ENCODE results near the gene MUC22. TPM values are rescaled to one million over a fixed set of nuclear protein-coding genes. Genes with fewer than 3 reads are reported as not detected.
"Not testable (repeated sequence)": the region's sequence is repeated elsewhere in the genome, so short reads cannot be mapped to it uniquely, and the experiment has no call there.

MUC22 gene
- not detected in 2 replicates for total RNA-seq

DNA sequence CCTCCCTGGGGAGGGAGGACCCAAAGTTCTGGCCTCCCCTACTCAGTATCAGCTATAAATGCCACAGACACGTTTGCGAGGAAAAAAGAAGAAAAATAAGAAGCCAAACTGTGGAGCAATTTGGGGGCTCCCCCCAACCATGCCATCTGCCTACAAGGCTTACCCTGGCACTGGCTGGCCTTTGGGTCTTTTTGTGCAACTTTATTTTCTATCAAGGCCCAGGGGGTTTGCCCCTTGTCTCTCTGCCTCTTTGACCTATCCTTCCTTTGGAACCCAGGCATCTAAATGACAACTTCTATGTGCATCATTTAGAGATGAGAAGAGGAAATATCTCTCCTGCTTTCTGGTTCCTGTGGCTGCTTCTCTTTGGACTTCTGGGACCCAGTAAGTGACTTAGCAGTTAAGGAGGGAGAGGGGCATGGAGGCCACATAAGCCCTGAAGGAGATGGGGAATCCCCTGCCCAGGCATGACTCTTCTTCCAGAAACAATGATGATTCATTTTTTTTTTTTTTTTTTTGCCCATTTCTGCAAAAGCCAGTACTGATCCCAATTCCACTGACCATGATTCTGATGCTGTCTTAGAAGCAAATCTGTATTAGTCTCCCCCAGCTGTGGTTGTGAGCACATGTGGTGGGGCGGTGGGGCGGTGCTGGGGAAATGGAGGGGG, at the start of gene MUC22:
Gene MUC22 (plus strand): TSS at position 82 of the 668 bp plus-strand sequence. CDS start 233 bp downstream, at position 315.
- intact Hi-C loops (cut with micrococcal nuclease) = no loop called here

DNA sequence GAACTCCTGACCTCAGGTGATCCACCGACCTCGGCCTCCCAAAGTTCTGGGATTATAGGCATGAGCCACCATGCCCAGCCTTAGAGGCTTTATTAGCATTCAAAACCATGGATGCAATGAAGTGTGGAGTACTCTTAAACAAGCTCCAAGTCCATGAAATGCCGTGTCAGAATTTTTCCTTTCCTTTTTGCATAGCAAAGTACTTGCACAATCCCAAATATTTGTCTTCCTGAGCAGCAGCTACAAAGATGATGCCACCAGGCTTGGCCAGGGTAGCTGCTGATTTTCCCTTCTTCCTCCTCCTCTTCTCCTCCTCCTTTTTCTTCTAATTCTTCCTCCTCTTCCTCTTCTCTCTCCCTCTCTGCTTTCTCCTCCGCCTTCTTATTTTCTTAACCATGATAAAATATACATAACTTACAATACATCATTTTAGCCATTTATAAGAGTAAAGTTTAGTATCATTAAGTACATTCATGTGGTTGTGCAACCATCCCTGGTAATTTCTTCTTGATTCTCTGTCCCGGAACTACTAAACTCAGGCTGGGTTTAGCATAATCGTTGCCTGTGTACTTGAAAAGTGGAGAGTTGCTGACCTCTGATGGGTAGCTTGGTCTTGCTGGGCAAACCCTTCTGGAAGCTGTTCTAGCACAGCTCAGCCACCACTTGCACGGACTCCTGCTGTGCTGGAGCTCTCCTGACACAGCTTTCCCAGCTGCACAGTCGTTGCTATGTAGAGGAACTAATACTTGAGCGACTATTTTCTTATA, 49.2 kb upstream of the MUC22 start:
- intact Hi-C loops (cut with micrococcal nuclease) = no loop called here

DNA sequence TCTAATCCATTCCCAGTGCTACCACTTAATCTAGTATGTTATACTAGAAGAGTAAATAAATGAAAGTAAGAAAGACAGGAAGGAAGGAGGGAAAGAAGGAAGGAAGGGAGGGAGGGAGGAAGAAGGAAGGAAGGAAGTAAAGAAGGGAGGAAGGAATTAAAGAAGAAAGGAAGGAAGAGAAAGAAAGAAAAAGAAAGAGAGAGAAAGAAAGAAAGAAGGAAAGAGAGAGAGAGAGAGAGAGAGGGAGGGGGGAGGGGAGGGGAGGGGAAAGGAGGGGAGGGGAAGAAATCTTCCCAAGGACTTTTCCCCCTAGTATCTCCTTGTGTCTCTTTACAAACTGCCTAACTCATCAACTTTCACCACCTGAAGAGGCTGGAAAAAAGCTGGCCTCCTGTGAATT, 47.6 kb upstream of the MUC22 start:
- intact Hi-C loops (cut with micrococcal nuclease) = no loop called here

DNA sequence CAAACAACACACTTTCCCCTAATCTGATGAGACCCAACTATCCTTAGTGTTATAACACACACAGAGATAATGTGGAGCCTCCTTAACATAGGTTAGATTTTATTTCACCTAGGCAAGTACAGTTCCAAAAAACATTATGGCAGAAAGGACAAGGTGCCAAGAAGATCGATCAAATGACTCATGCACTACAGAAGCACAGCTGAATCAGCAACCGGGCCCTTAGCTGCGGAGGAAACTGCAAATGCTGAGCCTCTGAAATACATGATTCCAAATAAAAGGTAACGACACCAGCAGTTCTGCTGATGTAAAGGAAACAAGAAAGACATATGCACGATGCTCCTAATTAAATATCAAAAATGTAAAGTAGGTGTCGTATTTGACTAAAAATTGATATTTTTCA, 46.6 kb upstream of the MUC22 start:
- intact Hi-C loops (cut with micrococcal nuclease) = no loop called here

DNA sequence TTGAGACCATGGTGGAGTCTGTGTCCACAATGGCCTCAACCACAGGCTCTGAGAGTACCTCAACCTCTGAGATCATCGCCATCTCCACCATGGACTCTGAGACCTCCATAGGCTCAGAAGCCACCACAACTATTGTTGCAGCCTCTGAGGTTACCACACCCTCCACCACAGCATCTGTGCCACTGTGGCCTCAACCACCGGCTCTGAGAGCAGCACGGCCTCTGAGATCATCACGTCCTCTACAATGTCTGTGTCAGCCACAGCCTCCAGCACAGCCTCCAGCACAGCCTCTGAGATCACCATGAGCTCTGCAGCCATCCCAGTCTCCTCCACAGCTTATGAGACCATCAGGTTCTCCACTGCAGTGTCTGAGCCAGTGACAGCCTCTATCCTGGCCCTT, 46.2 kb upstream of the MUC22 start:
- intact Hi-C loops (cut with micrococcal nuclease) = no loop called here

DNA sequence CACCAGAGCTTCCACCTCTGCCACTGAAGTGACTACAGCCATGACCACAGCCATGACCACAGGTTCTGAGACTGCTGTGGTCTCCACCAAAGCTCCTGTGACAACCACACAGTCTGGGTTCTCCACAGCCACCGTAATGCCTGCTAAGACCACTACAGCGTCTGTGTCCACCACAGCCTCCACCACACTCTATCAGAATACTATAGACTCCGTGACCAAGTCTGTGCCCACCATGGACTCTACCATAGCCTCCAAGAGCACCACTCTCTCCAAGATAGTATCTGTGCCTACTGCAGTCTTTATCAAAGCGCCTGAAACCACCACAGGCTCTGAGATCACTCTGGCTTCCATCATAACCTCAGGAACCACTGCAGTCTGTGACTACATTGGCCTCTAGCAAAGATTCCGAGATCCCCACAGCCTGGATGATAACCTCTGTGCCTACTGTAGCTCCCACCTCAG, 45.1 kb upstream of the MUC22 start:
- intact Hi-C loops (cut with micrococcal nuclease) = no loop called here

DNA sequence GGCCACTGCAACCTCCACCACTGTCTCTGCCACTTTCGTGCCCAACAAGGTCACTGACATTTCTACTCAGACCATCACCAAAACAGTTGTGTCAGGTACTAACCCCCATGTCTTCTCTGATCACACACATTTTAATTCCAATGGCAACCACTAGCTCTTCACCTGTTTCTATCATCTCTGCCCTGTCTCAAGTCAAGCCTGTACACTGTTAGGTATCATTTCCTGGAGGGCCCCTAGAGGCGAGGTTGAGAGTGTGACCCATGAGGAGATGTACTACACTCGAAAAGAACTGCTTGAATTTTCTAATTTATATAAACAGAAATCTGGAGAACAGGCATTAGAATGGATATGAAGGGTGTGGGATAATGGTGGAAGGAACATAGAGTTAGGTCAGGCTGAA, 44.1 kb upstream of the MUC22 start:
- intact Hi-C loops (cut with micrococcal nuclease) = no loop called here

DNA sequence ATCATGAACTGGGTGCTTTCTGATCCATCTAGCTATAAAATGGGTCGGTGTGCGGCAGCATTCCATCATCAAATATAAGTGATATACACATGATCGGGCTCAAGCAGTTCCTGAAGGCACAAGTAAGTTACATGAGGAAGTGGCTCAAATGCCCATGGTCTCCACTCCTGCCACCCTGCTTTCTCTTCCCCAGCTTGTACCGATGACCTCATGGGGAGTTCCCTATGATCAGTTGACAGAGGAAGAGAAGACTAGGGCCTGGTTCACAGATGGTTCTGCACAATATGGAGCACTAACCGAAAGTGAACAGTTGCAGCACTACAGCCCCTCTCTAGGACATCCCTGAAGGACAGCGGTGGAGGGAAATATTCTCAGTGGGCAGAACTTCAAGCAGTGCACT, 41.1 kb upstream of the MUC22 start:
- intact Hi-C loops (cut with micrococcal nuclease) = not testable (repeated sequence)

DNA sequence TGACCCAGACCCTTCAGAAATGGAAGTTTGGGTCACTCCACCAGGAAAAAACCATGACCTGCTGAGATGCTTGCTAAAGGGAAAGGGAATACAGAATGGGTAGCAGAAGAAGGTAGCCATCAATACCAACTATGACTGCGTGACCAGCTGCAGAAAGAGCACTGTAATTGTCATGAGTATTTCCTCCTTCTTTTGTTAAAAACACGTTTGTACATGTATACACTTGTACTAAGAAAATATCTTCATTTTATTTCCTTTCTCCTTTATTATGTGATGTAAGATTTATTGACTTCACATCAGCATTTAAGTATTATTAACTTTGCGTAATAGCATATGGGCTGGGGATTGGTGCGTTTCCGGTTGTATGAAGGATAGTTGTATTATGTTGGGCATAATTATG, 39.3 kb upstream of the MUC22 start:
- intact Hi-C loops (cut with micrococcal nuclease) = no loop called here

DNA sequence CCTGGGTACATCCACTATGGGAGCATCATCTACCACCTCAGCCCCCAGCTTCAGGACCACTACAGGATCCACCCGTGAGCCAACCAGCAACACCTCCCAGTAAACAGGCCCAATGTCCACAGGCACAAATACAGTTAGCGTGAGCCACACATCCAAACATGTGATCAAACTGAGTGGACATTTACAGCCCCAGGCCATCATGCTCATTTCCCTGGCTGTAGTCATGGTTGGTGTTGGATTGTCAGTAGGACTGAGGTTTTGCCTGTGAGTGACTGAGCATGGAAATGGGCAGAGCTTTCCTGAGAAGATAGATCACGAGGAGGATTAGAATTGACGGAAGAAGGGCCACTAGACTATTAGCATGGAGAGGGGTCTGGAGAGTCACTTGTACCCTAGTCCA, 37.5 kb upstream of the MUC22 start:
- intact Hi-C loops (cut with micrococcal nuclease) = no loop called here

DNA sequence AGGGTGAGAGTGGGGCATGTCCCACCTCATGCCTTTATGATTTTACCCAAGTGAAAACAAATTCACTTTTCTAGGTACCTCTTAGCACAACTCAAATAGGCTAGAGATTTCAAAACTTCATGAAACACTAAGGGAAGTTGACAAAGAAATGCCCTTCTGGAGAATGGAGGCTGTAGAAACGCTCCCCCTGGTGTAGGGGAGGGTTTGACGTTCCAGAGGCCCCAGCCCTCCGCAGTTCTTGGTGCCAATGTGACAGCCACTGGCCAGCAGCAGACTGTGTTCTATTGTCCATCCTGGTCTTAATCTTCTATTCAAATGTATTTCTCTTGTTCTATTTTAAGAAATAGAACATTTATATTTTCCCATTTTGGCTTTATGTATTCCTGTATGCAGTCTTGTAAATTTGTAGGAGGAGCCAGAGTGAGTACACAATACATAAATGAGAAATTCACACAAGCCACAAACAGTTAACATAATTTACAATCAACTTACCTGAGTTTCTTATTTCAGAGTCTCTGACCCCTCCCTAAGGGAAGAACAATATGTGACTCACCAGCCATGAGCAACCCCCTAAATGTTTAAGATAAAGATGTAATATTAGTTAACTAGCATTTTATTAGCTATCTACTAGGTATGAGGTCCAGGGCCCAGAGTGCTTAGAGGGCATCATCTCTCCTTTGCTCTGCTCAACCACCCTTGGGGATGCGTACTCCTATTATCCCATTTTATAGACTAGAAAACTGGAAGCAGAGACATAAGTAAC, 35.6 kb upstream of the MUC22 start:
- intact Hi-C loops (cut with micrococcal nuclease) = no loop called here

DNA sequence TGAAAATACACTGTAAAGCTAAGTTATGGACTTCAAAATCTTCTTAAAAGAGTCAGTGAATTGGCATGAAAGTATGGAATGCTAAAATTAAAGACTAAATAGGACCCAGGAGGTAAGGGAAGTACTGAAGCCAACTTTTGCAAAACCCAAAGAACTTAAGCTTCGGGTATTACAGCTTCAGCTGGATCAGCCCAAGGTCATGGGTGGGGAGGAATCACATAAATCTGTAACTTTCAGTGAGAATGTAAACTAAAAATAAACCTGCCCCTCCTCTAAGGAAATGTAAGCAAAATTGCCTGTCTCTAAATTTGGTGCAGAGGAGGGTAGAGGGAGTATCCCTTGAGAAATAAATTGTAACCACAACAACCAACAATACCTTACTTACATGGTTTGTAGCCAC, 31.1 kb upstream of the MUC22 start:
- intact Hi-C loops (cut with micrococcal nuclease) = no loop called here

DNA sequence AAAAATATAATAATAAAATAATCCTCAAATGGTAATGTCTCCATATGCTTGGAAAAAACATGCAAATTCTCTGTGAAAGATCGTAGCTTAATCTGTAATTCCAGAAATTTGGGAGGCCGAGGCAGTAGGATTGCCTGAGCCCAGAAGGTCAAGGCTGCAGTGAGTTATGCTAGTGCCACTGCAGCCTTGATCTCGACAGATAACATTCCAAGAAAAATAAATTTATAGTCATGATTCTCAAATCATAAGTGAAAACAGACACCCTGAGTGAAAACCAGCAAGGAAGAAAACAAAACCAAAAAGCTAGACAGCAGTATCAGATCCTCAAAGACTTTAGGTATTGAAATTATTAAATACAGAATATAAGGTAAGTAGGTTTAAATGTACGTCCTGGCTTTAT, 30.6 kb upstream of the MUC22 start:
- intact Hi-C loops (cut with micrococcal nuclease) = no loop called here

DNA sequence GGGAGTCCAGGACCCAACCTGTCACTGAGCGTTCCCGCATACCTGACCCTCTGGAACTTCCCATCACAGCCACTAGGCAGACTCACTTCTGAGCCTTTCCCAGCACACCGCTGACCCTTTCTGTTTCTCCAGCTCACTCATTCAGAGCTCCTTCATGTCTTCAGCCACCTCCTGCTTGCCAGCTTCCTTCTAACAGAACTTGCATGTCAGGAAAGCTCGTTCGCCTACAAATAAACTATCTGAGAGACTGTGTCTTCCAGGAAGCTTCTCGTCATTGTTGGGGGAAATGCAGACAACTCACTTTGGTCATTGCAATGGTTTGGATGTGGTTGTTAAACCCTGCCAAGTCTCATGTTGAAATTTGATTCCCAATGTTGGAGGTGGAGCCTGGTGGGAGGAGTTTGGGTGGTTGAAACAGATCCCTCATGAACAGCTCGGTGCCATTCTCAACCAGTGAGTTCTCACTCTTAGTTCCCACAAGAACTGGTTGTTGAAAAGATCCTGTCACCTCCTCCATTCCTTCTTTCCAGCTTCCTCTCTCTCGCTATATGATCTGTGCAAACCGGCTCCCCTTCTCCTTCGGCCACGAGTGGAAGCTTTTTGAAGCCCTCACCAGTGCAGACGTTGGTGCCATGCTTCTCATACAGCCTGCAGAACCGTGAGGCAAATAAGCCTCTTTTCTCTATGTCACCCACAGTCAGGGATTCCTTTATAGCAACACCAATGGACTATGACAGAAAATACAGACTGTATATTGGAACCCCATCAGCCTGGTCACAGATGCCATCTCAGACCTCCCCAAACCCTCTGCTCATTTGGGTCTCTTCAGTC, 28.1 kb upstream of the MUC22 start:
- intact Hi-C loops (cut with micrococcal nuclease) = no loop called here

DNA sequence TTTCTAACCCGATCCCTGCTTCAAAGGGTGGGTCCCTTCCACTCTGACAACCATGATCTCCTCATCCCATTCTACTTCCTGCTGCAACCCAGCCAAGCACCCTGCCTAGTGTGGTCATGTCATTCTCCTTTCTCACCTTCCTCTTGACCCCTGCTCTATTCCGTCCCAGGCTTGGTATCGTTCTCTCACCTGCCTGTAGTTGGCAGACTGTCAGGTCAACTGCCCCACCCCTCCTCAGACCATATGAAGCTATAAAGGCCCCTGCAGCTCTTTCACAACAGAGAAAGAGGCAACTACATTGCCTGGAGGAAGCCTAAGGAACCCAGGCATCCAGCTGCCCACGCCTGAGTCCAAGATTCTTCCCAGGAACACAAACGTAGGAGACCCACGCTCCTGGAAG, 26.8 kb upstream of the MUC22 start, which contains the start of gene MUC21:
Gene MUC21 (plus strand): TSS at position 280 of the 400 bp plus-strand sequence. CDS start 241 bp downstream, outside the sequence.
- intact Hi-C loops (cut with micrococcal nuclease) = no loop called here

DNA sequence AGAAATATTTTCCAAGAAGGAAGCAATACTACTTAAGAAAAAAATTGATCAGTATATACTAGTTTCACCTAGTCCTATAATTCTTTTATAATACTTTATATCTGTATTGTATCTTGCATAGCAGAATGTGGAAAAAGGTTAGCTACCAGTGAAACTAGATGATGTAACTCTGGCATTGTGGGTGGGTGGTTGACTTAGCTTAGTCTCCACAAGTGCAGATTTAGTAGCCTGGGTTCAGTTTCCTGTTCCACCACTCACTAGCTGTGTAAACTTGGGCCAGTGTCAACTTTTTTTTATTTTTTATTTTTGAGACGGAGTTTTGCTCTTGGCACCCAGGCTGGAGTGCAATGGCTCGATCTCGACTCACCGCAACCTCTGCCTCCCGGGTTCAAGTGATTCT, 24.8 kb upstream of the MUC22 start:
- intact Hi-C loops (cut with micrococcal nuclease) = no loop called here

DNA sequence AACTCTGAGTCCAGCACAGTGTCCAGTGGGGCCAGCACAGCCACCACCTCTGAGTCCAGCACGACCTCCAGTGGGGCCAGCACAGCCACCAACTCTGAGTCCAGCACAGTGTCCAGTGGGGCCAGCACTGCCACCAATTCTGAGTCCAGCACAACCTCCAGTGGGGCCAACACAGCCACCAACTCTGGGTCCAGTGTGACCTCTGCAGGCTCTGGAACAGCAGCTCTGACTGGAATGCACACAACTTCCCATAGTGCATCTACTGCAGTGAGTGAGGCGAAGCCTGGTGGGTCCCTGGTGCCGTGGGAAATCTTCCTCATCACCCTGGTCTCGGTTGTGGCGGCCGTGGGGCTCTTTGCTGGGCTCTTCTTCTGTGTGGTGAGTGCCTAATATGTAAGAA, 23.0 kb upstream of the MUC22 start:
- intact Hi-C loops (cut with micrococcal nuclease) = no loop called here

DNA sequence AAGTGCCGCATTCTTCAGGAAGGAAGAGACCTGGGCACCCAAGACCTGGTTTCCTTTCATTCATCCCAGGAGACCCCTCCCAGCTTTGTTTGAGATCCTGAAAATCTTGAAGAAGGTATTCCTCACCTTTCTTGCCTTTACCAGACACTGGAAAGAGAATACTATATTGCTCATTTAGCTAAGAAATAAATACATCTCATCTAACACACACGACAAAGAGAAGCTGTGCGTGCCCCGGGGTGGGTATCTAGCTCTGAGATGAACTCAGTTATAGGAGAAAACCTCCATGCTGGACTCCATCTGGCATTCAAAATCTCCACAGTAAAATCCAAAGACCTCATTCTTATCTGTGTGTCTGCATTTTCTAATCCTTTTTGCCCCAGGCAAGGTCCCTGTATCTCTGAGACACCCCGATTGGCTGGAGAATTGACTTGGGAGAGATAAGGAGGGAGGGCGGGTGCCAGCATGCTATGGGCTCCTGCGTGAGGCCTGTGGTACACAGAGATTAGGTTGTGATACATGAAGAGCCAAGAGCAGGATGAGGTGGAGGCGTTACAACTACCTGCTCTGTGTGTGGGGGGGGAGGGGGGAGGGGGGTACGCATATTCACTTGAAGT, 22.0 kb upstream of the MUC22 start:
- intact Hi-C loops (cut with micrococcal nuclease) = no loop called here

DNA sequence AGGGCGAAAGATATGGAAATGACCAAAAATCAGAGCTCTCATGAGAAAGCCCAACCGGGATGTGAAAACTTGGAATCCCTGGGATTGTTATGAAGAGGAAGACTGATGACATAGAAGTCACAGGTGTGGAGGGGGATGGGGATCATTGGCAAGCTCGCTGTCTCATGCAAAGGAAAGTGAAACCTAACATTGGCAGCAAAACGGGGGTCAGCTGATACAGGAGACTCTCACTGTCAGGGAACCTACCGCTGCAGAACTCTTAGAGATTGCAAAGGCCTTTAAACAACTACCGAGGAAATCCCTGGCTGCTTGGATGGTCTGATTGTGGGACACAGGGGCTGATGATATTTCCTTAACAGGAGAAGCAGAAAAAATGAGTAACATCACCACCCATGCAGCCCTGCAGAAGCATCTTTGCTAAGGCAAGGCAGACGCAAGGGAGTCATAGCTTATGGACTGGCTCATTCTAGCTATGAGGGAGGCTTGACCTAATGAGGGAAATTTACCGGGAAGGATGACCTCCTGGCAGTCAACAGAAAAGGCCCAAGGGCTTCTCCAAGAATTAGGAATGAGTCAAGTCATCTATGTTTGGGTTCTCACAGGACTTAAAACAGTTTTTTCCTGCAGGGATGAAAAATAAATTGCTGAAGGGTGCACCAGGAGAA, 19.7 kb upstream of the MUC22 start:
- intact Hi-C loops (cut with micrococcal nuclease) = no loop called here

DNA sequence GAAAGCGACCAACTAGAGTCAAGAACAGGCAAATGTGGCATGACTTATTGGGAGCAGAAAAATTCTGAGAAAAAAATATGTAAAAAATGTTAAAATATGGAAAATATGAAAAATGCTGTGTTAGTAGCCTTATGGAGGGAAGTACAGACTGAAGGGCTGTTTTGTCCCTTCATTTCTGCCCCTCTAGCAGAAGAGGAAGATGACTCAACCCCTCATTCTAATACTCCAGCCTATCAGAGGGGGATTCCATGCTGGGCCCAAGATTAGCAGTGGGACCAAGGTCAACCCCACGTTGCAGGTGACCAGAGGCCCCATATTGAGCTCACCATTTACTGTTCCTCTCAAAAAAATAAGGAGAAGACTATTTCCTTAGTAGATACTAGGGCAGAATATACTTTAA, 18.4 kb upstream of the MUC22 start:
- intact Hi-C loops (cut with micrococcal nuclease) = no loop called here

Data from T-helper 2 cell treated with Interferon-gamma antibody and Interleukin-4, amounts not matched to agents 100 ng/mL and 5 ng/mL, for 36 hours (primary cell).